GM12874 (cell line): ENCODE measurements around the gene C16orf90.

ENCODE experiments used
- CTCF ChIP-seq: IDR thresholded peaks from 2 replicates; pipeline ENCODE4 v1.5.1; 2011; ENCODE audit warnings: low read depth, mild to moderate bottlenecking, control low read depth, low read length, moderate library complexity; ENCODE audit not compliant: insufficient read depth

Gene C16orf90

GRCh38 chr16:3495176-3495575 lies at the start of gene C16orf90:
C16orf90 (minus strand) TSS chr16:3495489; CDS start chr16:3495421, 68 bp downstream.
- no peak for TF ChIP-seq CTCF

- no peak for TF ChIP-seq CTCF
These were observed 47.5 kb upstream of the C16orf90 start for GRCh38 chr16:3542601-3543373.

GRCh38 chr16:3541527-3542155 lies 46.4 kb upstream of the C16orf90 start:
- no peak for TF ChIP-seq CTCF

GRCh38 chr16:3538222-3538621 lies 42.9 kb upstream of the C16orf90 start:
- no peak for TF ChIP-seq CTCF

- TF ChIP-seq CTCF: no peak
These were observed 41.6 kb upstream of the C16orf90 start for GRCh38 chr16:3536851-3537250.

- no peak for TF ChIP-seq CTCF
These were observed 41.0 kb upstream of the C16orf90 start for GRCh38 chr16:3536271-3536731.

GRCh38 chr16:3534126-3534525 lies 38.8 kb upstream of the C16orf90 start:
- TF ChIP-seq CTCF: no peak
